Sciatic nerve (tissue), 1 donor: ENCODE results near the gene CEP112. TPM values are rescaled to one million over a fixed set of nuclear protein-coding genes. Genes with fewer than 3 reads are reported as not detected.

ENCODE experiments used
- total RNA-seq: library from RNA; stranded (reverse); fragmentation: NEBNext Ultra II Directional; extraction: Animal tissue kit (Norgen Biotek cat#: 25700); gene quantifications from one replicate; pipeline ENCODE4 v1.2.1, GENCODE V29; 2021
- donor health status: DM: no; HTN: no; CAD: no.

CEP112 gene
- total RNA-seq, 1 donor from 2014 or later, result 64.9 TPM

Other genes starting within 250 kb of the CEP112 start
- gene APOH, start 37.3 kb upstream of the CEP112 start, total RNA-seq, result not detected
- 168 TPM for gene PRKCA, start 110.5 kb upstream of the CEP112 start, total RNA-seq